Measurements from ENCODE around the gene NR6A1. TPM values are rescaled to one million over a fixed set of nuclear protein-coding genes. Genes with fewer than 3 reads are reported as not detected.

Gene NR6A1
- total and polyA plus RNA-seq, 2 of the 13 experiments (the other 11 are each of a cell fraction or from before 2014, with no cell fraction given) = 28.1 to 31.5 TPM

GRCh38 chr9:124809741-124810500 lies 38.8 kb upstream of the NR6A1 start:
- Histone ChIP-seq H3K27ac (ENCODE audit: extremely low read length, insufficient read depth, low read length) (no peak overlapping the region), H3K4me2 (ENCODE audit: low read depth, low read length) (no peak overlapping the region), H3K79me2 (ENCODE audit: insufficient read depth, low read length) (no peaks in the 10 kb centered on the region), H3K27me3 (ENCODE audit: control insufficient read depth in 1 of 2, insufficient read depth in 2 of 2, low read length in 2 of 2) (no peaks in the 10 kb centered on the region), H3K9me3 (ENCODE audit: low read length) (no peaks in the 10 kb centered on the region), H3K4me1 (ENCODE audit: insufficient read depth, low read length) (peaks cover 45% of the 10 kb centered on the region), H3K36me3 (replicated peaks in 1 of 2; ENCODE audit: control insufficient read depth in 1 of 2, insufficient read depth in 2 of 2, low read length in 2 of 2) (no peaks in the 10 kb centered on the region), H3K9ac (ENCODE audit: insufficient read depth, low read depth, low read length) (no peak overlapping the region), H2AFZ (ENCODE audit: low read length) (no peak overlapping the region), H4K20me1 (ENCODE audit: insufficient read depth, low read length) (no peaks in the 10 kb centered on the region), H3K4me3 (replicated peaks in 1 of 3; ENCODE audit: insufficient read depth in 1 of 3, low read depth in 2 of 3, low read length in 3 of 3) (no peak overlapping the region)
- ChIA-PET CTCF (ENCODE audit: low intra/inter-chr PET ratio, low total read pairs) (no interaction called here), POLR2A (interaction anchor here (0.7 to 4.7 kb wide), 5 partner anchors 9 to 61 kb away, joined by 3 to 28 read pairs (median 3); no protein-coding TSS in a partner anchor)
- FAIRE-seq (no peak), DNase-seq (ENCODE audit: low spot score) (no peak), ATAC-seq (no peak; the same call in 2 of the 3 replicates)
- no TSS peak for BruUV-seq (replicated peaks)
- in situ Hi-C loops (cut with HindIII; ENCODE audit: extremely low pct_ligation_motif_present, low pct_unique_long_range_greater_than_20kb) = no loop called here
- intact Hi-C loops (cut with micrococcal nuclease; ENCODE audit: unreplicated experiment) = no loop called here
- WGBS (ENCODE audit: low lambda C conversion rate) = 93% methylated on average over 53 of the region's 60 CpGs
- peak; percentile 51 for TF ChIP-seq ZBTB38 (CRISPR knock-in tag; IDR thresholded peaks at IDR 0.05)
- TF ChIP-seq EED (CRISPR knock-in tag; IDR thresholded peaks at IDR 0.05) = no peak

- H3K27ac ChIP-seq (ENCODE audit: extremely low read length, insufficient read depth, low read length) = no peak overlapping the region
- DNase-seq (ENCODE audit: low spot score) (peak; percentile 54), ATAC-seq (0 out of 3 replicates have a peak, but pooled peaks have one; percentile 7), FAIRE-seq (no peak)
- no peaks in the 10 kb centered on the region for H3K36me3 ChIP-seq (replicated peaks in 1 of 2; ENCODE audit: control insufficient read depth in 1 of 2, insufficient read depth in 2 of 2, low read length in 2 of 2)
- no peaks in the 10 kb centered on the region for H3K27me3 ChIP-seq (ENCODE audit: control insufficient read depth in 1 of 2, insufficient read depth in 2 of 2, low read length in 2 of 2)
- POLR2A ChIA-PET = interaction anchor here (0.6 to 4.7 kb wide), 2 partner anchors 9 to 10 kb away, joined by 3 to 28 read pairs; no protein-coding TSS in a partner anchor
- H3K4me2 ChIP-seq (ENCODE audit: low read depth, low read length) = no peak overlapping the region
- H3K79me2 ChIP-seq (ENCODE audit: insufficient read depth, low read length) = no peaks in the 10 kb centered on the region
- in situ Hi-C loops (cut with HindIII; ENCODE audit: extremely low pct_ligation_motif_present, low pct_unique_long_range_greater_than_20kb) = no loop called here
- WGBS (ENCODE audit: low lambda C conversion rate) = 62% methylated on average over 6 of the region's 6 CpGs
- H3K9ac ChIP-seq (ENCODE audit: insufficient read depth, low read depth, low read length) = no peak overlapping the region
- H4K20me1 ChIP-seq (ENCODE audit: insufficient read depth, low read length) = no peaks in the 10 kb centered on the region
- H2AFZ ChIP-seq (ENCODE audit: low read length) = no peak overlapping the region
- H3K4me3 ChIP-seq (replicated peaks in 1 of 3; ENCODE audit: insufficient read depth in 1 of 3, low read depth in 2 of 3, low read length in 3 of 3) = no peak overlapping the region
- TF ChIP-seq ZBTB26 (CRISPR knock-in tag; IDR thresholded peaks at IDR 0.05; ENCODE audit: borderline replicate concordance) (no peak), ATF3 (CRISPR knock-in tag; IDR thresholded peaks at IDR 0.05) (0 out of 2 replicates have a peak, but pooled peaks have one; percentile 38)
- CTCF ChIA-PET (ENCODE audit: low intra/inter-chr PET ratio, low total read pairs) = no interaction called here
- H3K9me3 ChIP-seq (ENCODE audit: low read length) = no peaks in the 10 kb centered on the region
- peaks cover 45% of the 10 kb centered on the region for H3K4me1 ChIP-seq (ENCODE audit: insufficient read depth, low read length)
- intact Hi-C loops (cut with micrococcal nuclease; ENCODE audit: unreplicated experiment) = no loop called here
- no TSS peak for BruUV-seq (replicated peaks)
Measured at GRCh38 chr9:124809211-124809610, 38.1 kb upstream of the NR6A1 start.
